Ascending aorta (tissue), 2 donors: ENCODE measurements around the gene CHIA. TPM values are rescaled to one million over a fixed set of nuclear protein-coding genes. Genes with fewer than 3 reads are reported as not detected.

Source experiments
- DNase-seq, 2 donors: peaks; one replicate each; pipeline ENCODE4 v3.0.0-alpha.2; 2019; ENCODE audit warnings: low spot score in 2 of 2
- H3K27ac ChIP-seq, 2 donors: fragments of 200-600 bp; sonication (generic); one replicate each; pipeline ENCODE4 v1.5.1; 2016 to 2017; ENCODE audit warnings: mild to moderate bottlenecking in 1 of 2
- H3K27me3 ChIP-seq: fragments of 200-600 bp; sonication (generic); one replicate; pipeline ENCODE4 v1.5.1; 2017
- H3K36me3 ChIP-seq, 2 donors: fragments of 200-600 bp; sonication (generic); one replicate each; pipeline ENCODE4 v1.5.1; 2016
- H3K4me1 ChIP-seq, 2 donors: fragments of 200-600 bp; sonication (generic); one replicate each; pipeline ENCODE4 v1.5.1; 2016 to 2017; ENCODE audit warnings: mild to moderate bottlenecking in 1 of 2
- H3K4me3 ChIP-seq, 2 donors: fragments of 200-600 bp; sonication (generic); one replicate each; pipeline ENCODE4 v1.5.1; 2016 to 2017; ENCODE audit warnings: mild to moderate bottlenecking in 1 of 2
- H3K9me3 ChIP-seq, 2 donors: fragments of 200-600 bp; sonication (generic); one replicate each; pipeline ENCODE4 v1.5.1; 2016
- intact Hi-C: fragments of 100-400 bp; cut with DNase I; formaldehyde crosslinking; loops from one replicate; pipeline ENCODE4 v1.15.1; 2023
- total RNA-seq: library from RNA; depleted of rRNA; stranded (reverse); fragments of >200 nt; gene quantifications from one replicate; pipeline ENCODE4 v1.1.0, GENCODE V29; 2016
- TF ChIP-seq, protein P1 (sequence below), 3 experiments: fragments of 200-600 bp in 2 of 3; fragments of 450-650 bp in 1 of 3; sonication (generic) in 2 of 3; IDR thresholded peaks; one replicate each; pipeline ENCODE4 v1.5.1; 2016 to 2019; ENCODE audit warnings: antibody characterized with exemption in 3 of 3, mild to moderate bottlenecking in 1 of 3, moderate library complexity in 1 of 3

Gene CHIA
- total RNA-seq, 1 donor from 2014 or later, result not detected

DNA sequence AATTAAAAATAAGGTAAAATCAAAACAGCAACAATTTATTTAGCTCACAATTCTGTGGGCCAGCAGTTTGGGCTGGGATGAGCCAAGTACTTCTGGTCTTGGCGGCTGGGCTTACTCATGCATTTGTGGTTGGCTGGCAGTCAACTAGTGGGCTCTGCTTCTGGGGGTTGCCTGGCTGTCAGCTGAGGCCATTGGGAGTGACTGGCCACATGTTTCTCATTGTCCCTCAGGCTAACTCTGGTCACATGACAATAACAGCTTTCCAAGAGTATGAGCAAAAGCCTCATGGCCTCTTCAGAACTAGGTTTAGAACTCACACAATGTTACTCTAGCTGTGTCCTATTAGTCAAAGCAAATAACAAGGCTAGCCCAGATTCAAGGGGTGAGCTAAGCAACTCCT, 15.6 kb upstream of the CHIA start:
- TF ChIP-seq, protein P1, sequence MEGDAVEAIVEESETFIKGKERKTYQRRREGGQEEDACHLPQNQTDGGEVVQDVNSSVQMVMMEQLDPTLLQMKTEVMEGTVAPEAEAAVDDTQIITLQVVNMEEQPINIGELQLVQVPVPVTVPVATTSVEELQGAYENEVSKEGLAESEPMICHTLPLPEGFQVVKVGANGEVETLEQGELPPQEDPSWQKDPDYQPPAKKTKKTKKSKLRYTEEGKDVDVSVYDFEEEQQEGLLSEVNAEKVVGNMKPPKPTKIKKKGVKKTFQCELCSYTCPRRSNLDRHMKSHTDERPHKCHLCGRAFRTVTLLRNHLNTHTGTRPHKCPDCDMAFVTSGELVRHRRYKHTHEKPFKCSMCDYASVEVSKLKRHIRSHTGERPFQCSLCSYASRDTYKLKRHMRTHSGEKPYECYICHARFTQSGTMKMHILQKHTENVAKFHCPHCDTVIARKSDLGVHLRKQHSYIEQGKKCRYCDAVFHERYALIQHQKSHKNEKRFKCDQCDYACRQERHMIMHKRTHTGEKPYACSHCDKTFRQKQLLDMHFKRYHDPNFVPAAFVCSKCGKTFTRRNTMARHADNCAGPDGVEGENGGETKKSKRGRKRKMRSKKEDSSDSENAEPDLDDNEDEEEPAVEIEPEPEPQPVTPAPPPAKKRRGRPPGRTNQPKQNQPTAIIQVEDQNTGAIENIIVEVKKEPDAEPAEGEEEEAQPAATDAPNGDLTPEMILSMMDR (IDR thresholded peaks at IDR 0.05), result no peak
- Histone ChIP-seq H3K27me3 (no peaks in the 10 kb centered on the region), H3K27ac (no peak overlapping the region), H3K4me3 (no peak overlapping the region), H3K9me3 (no peaks in the 10 kb centered on the region), H3K4me1 (no peaks in the 10 kb centered on the region), H3K36me3 (no peaks in the 10 kb centered on the region)
- intact Hi-C loops, result no loop called here
- DNase-seq, result no peak

DNA sequence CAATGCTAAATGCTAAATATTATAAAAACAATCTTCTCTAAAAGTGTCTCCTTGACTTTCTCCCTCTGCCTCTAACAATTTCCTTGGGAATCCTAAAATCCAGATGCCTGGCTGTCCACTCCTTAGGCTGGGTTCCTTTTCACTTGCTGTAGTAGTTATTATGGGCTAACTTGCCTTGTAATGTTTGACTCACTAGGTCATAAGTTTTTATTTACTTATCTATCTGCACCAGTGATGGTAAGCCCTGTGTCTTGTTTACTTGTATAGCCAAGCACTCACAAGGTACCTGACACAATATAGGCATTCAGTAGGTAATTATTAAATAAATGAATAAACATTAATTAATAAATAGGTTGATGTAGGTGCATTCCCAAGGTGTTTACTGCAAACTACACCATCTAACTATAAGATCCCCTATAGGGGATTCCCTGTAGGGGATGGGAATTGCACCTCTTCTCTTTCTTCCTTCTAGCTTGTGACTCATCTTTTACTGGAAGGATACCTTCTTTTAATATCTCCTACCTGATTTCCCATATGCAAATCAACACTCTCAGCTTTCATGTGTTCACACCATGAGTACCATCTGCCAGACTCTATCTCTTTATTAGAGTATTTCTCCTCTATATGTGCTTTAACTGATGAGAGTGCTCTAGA, 14.7 kb upstream of the CHIA start:
- Histone ChIP-seq H3K27me3 (no peaks in the 10 kb centered on the region), H3K4me1 (no peaks in the 10 kb centered on the region), H3K4me3 (no peak overlapping the region), H3K36me3 (no peaks in the 10 kb centered on the region), H3K27ac (no peak overlapping the region), H3K9me3 (no peaks in the 10 kb centered on the region)
- TF ChIP-seq, protein P1 (IDR thresholded peaks at IDR 0.05), result no peak
- no peak for DNase-seq
- intact Hi-C loops, result no loop called here

DNA sequence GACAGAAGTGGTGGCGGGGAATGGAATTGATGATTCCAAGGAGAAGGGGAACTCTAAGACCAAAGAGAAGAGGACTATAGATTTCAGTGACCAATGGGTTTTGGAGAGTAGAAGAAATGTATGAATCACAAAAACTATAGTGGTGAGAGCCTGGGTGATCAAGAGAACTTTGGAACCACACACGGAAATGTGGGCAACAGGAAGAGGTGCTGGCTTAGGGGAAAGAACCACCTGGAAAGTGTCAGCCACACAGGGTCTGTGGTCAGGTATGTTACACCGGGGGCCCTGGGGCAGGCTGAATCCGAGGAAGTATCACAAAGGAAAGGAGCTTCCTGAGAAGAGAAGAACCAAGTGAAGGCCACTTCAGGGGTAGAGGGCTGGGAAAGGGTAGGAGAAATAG, 11.5 kb upstream of the CHIA start:
- DNase-seq, result no peak

DNA sequence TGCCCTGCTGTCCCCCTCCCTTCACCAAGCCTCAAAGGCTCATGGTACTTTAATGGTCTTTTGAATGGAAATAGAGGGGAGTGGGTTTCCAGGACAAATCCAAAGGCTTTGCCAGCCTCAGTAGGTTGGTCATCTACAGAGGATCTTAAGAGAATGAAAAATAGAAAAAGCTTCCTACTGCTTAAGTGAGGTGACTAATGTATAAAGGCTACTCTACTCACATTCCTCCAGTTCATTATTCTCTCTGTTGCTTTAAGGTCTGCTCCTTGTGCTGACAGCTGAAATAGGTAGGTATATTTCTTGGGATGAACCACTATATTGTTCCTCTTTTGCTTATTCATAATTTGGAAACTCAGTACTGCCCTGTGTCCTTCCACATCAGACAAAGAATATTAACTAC, 10.4 kb upstream of the CHIA start:
- intact Hi-C loops, result no loop called here
- H3K27me3 ChIP-seq, result no peaks in the 10 kb centered on the region
- no peak overlapping the region for H3K27ac ChIP-seq
- H3K9me3 ChIP-seq, result no peaks in the 10 kb centered on the region
- no peaks in the 10 kb centered on the region for H3K4me1 ChIP-seq
- H3K4me3 ChIP-seq, result no peak overlapping the region
- DNase-seq, result no peak
- TF ChIP-seq, protein P1 (IDR thresholded peaks at IDR 0.05), result no peak
- H3K36me3 ChIP-seq, result no peaks in the 10 kb centered on the region

More for the DNA sequence above, 11.5 kb upstream of the CHIA start:
- Histone ChIP-seq H3K27me3 (no peaks in the 10 kb centered on the region), H3K4me1 (no peaks in the 10 kb centered on the region), H3K4me3 (no peak overlapping the region), H3K27ac (no peak overlapping the region), H3K36me3 (no peaks in the 10 kb centered on the region), H3K9me3 (no peaks in the 10 kb centered on the region)
- TF ChIP-seq, protein P1 (IDR thresholded peaks at IDR 0.05), result no peak
- intact Hi-C loops, result no loop called here

DNA sequence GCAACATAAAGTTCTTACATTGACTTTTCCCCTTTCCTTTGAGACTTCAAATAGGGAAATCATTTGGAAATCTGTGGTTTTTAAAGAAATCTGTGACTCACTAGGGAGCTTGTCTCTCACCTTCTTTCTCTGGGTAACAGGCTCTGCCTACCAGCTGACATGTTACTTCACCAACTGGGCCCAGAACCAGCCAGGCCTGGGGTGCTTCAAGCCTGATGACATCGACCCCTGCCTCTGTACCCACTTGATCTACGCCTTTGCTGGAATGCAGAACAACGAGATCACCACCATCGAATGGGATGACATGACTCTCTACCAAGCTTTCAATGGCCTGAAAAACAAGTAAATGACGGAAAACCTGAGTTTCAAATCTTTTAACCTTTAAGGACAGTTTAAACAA, 9.2 kb upstream of the CHIA start:
- TF ChIP-seq, protein P1 (IDR thresholded peaks at IDR 0.05), result no peak
- no peaks in the 10 kb centered on the region for H3K36me3 ChIP-seq
- intact Hi-C loops, result no loop called here
- H3K27ac ChIP-seq, result no peak overlapping the region
- no peak overlapping the region for H3K4me3 ChIP-seq
- H3K27me3 ChIP-seq, result no peaks in the 10 kb centered on the region
- no peaks in the 10 kb centered on the region for H3K9me3 ChIP-seq
- no peaks in the 10 kb centered on the region for H3K4me1 ChIP-seq
- DNase-seq, result no peak

DNA sequence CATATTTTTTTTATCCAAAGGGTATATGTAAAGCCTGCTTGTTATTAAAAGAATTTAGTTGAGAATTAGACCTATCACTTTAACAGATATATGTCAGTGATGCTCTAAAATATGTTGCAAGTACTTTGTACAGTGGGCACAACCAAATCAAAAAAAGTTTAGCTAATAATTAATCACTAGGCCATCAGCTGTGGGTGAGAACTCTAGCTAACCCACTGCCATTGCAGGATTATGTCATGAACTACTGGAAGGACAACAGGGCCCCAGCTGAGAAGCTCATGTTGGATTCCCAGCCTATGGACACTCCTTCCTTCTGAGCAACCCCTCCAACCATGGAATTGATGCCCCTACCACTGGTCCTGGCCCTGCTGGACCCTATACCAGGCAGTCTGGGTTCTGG, 6.8 kb upstream of the CHIA start:
- intact Hi-C loops, result no loop called here
- Histone ChIP-seq H3K27ac (no peak overlapping the region), H3K9me3 (no peaks in the 10 kb centered on the region), H3K36me3 (no peaks in the 10 kb centered on the region), H3K4me1 (no peaks in the 10 kb centered on the region), H3K4me3 (no peak overlapping the region), H3K27me3 (no peaks in the 10 kb centered on the region)
- DNase-seq, result no peak
- TF ChIP-seq, protein P1 (IDR thresholded peaks at IDR 0.05), result no peak
